Stimulated activated CD8-positive, alpha-beta memory T cell treated with anti-CD3 and anti-CD28 coated beads, Interleukin-15, amount 100 ng/mL, for 48 hours (primary cell): ENCODE measurements around the gene ATP1A2.

Experiments
- DNase-seq, 2 donors: peaks; one replicate each; pipeline ENCODE4 v3.0.0-alpha.2; 2020; ENCODE audit warnings: low read depth in 2 of 2

ATP1A2 gene

GRCh38 chr1:160146107-160146506 is 30.5 kb downstream of the ATP1A2 start:
- no peak for DNase-seq

DNA sequence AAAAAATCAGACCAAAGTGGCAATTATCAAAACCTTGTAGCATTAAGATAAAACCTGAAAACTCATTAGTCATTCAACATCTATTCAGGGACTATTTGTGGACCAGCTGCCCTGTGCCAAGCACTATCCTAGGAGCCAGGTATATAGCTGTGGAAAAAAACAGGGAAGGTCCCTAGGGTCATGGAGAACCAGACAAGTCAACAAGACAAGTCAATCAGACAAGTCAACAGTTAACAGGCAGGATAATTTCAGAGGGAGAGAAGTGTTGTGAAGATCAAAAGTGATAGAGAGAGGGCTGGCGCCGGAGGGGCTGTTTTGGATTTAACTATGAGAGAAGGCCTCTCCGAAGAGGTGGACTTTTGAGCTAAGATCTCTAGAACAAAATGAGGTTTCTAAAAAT is 32.6 kb downstream of the ATP1A2 start:
- no peak for DNase-seq

- no peak for DNase-seq
These were observed 33.7 kb downstream of the ATP1A2 start for GRCh38 chr1:160149233-160149632.

- no peak for DNase-seq
These were observed 34.2 kb downstream of the ATP1A2 start for GRCh38 chr1:160149716-160150115.

- no peak for DNase-seq
These were observed 35.7 kb downstream of the ATP1A2 start, which contains the start of gene ATP1A4 for GRCh38 chr1:160151303-160151702. Gene ATP1A4 (plus strand): TSS chr1:160151603. CDS start chr1:160152041, 438 bp downstream.

- no peak for DNase-seq
These were observed 39.2 kb downstream of the ATP1A2 start for GRCh38 chr1:160154790-160155189.

- no peak for DNase-seq
These were observed 40.8 kb downstream of the ATP1A2 start for GRCh38 chr1:160156361-160156760.

GRCh38 chr1:160157174-160157573 is 41.6 kb downstream of the ATP1A2 start:
- DNase-seq, result no peak

- no peak for DNase-seq
These were observed 42.5 kb downstream of the ATP1A2 start for GRCh38 chr1:160158031-160158430.

DNA sequence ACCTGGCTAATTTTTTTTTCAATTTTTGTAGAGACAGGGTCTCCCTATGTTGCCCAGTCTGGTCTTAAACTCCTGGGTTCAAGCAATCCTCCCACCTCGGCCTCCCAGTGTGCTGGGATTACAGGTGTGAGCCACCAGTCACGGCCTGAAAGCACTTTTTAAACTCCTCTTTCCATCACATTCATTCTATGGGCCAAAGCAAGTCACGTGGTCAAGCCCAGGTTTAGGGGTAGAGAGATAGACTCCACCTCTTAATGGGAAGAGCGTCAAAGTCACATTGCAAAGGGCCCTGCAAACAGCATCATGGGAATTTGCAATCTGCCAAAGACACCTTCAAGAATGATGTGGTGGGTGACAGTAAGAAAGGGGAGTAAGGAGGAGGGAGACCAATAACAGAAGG is 43.0 kb downstream of the ATP1A2 start:
- no peak for DNase-seq

GRCh38 chr1:160159846-160160245 is 44.3 kb downstream of the ATP1A2 start:
- no peak for DNase-seq

- DNase-seq, result no peak
These were observed 46.6 kb downstream of the ATP1A2 start for GRCh38 chr1:160161965-160162705.

DNA sequence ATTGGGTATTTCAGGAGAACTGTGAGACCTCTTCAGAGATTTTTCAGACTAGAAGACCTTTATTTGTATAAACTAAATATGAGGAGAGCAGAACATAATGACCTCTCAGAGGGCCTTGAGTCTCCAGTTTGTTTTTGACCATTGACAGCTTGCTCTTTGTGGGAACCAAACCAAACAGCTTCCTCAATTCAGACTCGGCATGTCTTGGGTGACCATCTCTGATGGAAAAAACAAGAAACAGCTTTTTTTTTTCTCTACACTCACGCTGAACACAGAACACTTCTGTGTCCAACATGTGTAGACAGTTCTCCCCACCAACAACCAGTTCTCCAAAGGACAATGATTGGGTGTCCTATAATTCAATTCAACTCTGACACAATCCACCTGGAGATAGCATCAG is 47.4 kb downstream of the ATP1A2 start:
- no peak for DNase-seq

DNA sequence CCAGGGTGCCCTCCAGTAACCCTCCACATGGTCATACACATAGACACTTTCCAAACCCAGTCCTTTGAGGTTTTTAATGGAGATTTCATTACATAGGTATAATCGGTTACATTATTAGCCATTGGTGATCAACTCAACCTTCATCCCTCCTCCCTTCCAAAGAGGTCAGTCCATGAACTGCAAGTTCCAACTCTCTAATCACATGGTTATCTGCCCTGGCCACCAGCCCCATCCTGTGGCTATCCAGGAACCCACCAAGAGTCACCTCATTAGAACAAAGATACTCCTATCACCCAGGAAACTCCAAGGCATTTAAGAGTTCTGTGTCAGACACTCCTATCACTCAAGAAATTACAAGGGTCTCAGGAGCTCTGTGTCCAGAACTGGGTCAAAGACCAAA is 48.1 kb downstream of the ATP1A2 start:
- DNase-seq, result no peak

- DNase-seq, result no peak
These were observed 48.6 kb downstream of the ATP1A2 start for GRCh38 chr1:160164121-160164520.

DNA sequence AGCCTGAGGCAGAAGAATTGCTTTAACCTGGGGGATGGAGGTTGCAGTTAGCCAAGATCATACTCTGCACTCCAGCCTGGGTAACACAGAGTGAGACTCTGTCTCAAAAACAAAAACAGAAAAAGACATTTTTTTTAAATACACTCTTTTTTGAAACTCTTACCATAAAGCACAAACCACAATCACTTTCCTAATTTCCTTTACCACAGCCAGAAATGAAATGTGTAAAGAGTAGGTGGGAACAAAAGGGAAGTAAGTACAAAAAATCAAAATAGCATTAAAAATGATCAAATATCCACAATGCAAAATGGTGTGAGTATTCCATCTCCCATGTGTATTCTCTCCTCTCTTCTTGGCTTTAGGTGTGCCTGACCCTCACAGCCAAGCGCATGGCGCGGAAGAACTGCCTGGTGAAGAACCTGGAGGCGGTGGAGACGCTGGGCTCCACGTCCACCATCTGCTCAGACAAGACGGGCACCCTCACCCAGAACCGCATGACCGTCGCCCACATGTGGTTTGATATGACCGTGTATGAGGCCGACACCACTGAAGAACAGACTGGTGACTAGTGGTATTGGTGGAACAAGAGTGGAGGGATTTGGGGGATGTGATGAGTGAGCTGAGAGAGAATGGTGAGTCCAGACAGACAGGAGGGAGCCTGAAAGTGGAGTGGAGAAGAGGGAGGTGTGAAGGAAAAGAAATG is 50.8 kb downstream of the ATP1A2 start:
- no peak for DNase-seq

DNA sequence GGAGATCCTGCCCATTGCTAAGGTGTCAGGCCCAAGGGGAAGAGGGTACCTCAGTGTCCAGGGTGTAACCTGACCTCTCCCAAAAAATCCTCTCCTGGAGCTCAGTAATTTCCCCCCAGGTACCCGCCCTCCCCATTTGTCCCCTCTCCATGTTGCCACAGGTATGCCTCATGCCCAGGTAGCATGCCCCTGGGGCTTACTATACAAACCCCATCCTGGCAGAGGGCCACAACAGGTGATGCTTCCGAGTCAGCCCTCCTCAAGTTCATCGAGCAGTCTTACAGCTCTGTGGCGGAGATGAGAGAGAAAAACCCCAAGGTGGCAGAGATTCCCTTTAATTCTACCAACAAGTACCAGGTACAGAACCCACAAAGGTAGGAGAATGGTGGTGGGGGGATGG is 51.5 kb downstream of the ATP1A2 start:
- no peak for DNase-seq

DNA sequence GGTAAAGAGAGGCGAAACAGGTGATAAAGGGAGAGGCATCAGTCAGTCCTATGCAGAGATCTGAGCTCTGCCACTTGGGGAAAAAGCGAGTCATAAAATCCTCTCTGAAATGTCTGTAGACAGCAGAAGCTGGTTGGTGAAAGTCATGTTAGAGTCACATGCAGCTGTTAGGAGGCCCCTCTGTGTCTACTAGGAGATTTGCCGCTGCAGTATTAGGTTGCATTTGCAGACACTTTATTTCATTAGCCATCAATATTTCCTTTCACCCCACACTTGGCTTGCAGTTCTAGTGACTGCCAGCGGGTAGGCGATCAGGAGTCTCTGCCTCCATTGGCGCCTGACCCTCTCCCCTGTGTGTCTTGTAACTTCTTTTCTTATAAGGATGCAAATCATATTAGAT is 52.0 kb downstream of the ATP1A2 start:
- DNase-seq, result no peak

DNA sequence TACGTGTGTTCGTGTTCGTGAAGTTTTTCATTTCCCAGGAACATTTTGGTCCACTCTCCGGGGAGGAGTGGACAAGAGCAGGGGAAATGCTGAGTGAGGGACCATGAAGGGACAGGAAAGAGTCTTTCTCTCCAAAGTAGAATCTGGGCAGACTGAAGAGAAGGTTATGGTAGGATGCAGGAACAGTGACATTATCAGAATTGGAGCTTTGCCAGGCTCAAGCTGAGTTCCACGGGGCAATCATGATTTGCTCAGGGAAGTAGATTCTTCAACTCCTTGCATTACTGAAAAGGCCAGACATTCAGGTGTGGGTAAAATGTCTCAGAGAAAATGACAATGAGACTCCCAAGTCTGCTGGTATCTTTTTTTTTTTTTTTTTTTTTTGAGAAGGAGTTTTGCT is 52.5 kb downstream of the ATP1A2 start:
- DNase-seq, result no peak

DNA sequence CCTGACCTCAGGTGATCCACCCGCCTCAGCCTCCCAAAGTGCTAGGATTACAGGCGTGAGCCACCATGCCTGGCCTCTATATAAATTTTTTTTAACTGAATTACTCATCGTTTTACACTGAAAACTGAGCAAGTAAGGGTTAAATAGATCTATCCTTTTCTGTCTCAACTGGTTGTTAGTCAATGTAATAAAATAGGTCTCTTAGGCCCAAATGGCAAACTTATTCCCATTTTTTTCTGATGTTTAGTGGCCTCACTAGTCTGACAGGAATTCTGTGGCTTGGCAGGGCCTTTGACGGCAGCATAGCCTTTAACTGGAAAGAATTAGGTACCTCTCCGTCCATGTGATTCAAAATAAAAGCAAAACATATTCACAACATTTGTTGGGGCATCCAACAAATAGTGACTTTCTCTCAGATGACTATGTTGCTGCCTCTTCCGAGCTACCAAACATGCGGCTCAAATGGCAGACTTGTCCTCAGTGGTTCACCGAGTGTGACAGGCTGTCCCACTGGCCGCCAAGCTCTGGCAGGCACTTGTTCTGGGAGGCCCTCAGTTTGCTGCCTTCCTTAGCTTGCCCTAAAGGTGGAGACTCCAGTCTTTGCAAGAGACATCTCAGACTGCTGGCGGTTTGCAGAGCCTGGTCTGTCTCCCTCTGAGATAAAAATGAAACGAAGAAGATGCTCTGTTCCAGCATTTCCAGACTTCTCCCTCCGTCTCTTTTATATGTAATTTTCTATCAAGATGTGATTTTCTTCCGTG is 53.2 kb downstream of the ATP1A2 start:
- no peak for DNase-seq

DNA sequence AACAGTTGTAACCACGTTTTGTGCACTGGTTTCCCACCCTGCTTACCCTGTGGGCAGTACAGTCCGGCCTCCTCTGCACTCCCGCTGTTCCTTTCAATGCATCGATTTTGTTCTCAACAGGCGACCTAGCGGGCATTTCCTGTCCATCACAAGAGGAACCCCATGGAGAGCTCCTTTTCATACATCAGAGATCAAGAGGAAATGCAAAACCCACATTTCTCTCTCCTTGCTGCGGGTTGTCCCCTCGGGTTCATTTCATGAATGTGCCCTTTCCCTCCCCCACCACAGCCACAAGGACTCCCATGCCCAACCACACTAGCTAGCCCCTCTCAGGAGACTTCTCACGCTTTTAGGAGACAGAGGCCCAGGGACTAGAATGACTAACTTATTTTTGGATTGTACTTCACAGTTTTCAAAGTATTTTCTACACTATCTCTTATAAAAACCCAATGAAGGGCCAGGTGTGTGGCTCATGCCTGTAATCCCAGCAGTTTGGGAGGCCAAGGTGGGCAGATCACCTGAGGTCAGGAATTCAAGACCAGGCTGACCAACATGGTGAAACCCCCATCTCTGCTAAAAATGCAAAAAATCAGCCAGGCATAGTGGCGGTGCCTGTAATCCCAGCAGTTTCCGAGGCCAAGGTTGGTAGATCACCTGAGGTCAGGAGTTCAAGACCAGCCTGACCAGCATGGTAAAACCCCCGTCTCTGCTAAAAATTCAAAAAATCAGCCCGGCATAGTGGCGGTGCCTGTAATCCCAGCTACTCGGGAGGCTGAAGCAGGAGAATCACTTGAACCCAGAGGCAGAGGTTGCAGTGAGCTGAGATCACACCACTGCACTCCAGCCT is 54.2 kb downstream of the ATP1A2 start:
- peak; percentile 28 to 50 for DNase-seq

- no peak for DNase-seq
These were observed 55.8 kb downstream of the ATP1A2 start for GRCh38 chr1:160171354-160171753.
